Suprapubic skin (tissue), 4 donors: ENCODE results near the gene GPANK1. TPM values are rescaled to one million over a fixed set of nuclear protein-coding genes. Genes with fewer than 3 reads are reported as not detected.

Experiments
- DNase-seq, 2 donors: peaks; one replicate each; pipeline ENCODE4 v3.0.0-alpha.2; 2019; ENCODE audit warnings: low spot score in 2 of 2
- H3K27ac ChIP-seq: fragments of 200-600 bp; sonication (generic); one replicate; pipeline ENCODE4 v1.5.1; 2019
- H3K27me3 ChIP-seq: fragments of 200-600 bp; sonication (generic); one replicate; pipeline ENCODE4 v1.5.1; 2019
- H3K36me3 ChIP-seq: fragments of 200-600 bp; sonication (generic); one replicate; pipeline ENCODE4 v1.5.1; 2019
- H3K4me1 ChIP-seq: fragments of 200-600 bp; sonication (generic); one replicate; pipeline ENCODE4 v1.5.1; 2019
- H3K4me3 ChIP-seq: fragments of 200-600 bp; sonication (generic); one replicate; pipeline ENCODE4 v1.5.1; 2019; ENCODE audit warnings: mild to moderate bottlenecking
- H3K9me3 ChIP-seq: fragments of 200-600 bp; sonication (generic); one replicate; pipeline ENCODE4 v1.5.1; 2019
- CTCF ChIP-seq, 2 donors: fragments of 200-600 bp in 1 of 2; fragments of 450-650 bp in 1 of 2; sonication (generic) in 1 of 2; IDR thresholded peaks; one replicate each; pipeline ENCODE4 v1.5.1; 2016 to 2019; ENCODE audit warnings: antibody characterized with exemption in 2 of 2, mild to moderate bottlenecking in 1 of 2, moderate library complexity in 1 of 2
- EP300 ChIP-seq: sonication (generic); formaldehyde crosslinking; IDR thresholded peaks from one replicate; pipeline ENCODE4 v1.6.1; 2017; ENCODE audit warnings: antibody characterized with exemption
- POLR2A ChIP-seq, 2 donors: fragments of 450-650 bp; IDR thresholded peaks; one replicate each; pipeline ENCODE4 v1.6.1; 2017; ENCODE audit warnings: antibody characterized with exemption in 2 of 2, mild to moderate bottlenecking in 2 of 2, moderate library complexity in 2 of 2
- POLR2AphosphoS5 ChIP-seq, 3 donors: sonication (generic); formaldehyde crosslinking; IDR thresholded peaks; one replicate each; pipeline ENCODE4 v1.6.1; 2017; ENCODE audit warnings: antibody characterized with exemption in 3 of 3
- WGBS: methylation state at CpG from one replicate; pipeline ENCODE4 v1.1.5; 2018; 5-methylcytosine and 5-hydroxymethylcytosine counted together
- total RNA-seq, 4 donors: library from RNA; depleted of rRNA; stranded (reverse); fragments of >200 nt; gene quantifications; one replicate each; pipeline ENCODE4 v1.1.0, GENCODE V29; 2016

GPANK1 gene
- total RNA-seq, 4 donors from 2014 or later: 15.0 to 22.6 (median 20.1) TPM

- H3K27ac ChIP-seq: no peak overlapping the region
- H3K27me3 ChIP-seq: no peaks in the 10 kb centered on the region
- H3K9me3 ChIP-seq: no peaks in the 10 kb centered on the region
- 79% methylated on average over 10 of the region's 10 CpGs for WGBS
- TF ChIP-seq POLR2AphosphoS5 (IDR thresholded peaks at IDR 0.05) (no peak), EP300 (no peak), CTCF (IDR thresholded peaks at IDR 0.05) (no peak), POLR2A (IDR thresholded peaks at IDR 0.05) (no peak)
- H3K4me3 ChIP-seq: no peak overlapping the region
- H3K4me1 ChIP-seq: no peaks in the 10 kb centered on the region
- DNase-seq: no peak
- H3K36me3 ChIP-seq: peaks cover 98% of the 10 kb centered on the region
Observed at GRCh38 chr6:31639449-31639861, 25.3 kb downstream of the GPANK1 start.

- TF ChIP-seq POLR2A (IDR thresholded peaks at IDR 0.05): no peak
- no peak for DNase-seq
- no peaks in the 10 kb centered on the region for H3K9me3 ChIP-seq
- no peak overlapping the region for H3K4me3 ChIP-seq
- no peaks in the 10 kb centered on the region for H3K27me3 ChIP-seq
- H3K4me1 ChIP-seq: no peaks in the 10 kb centered on the region
- H3K27ac ChIP-seq: no peak overlapping the region
- WGBS: 75% methylated on average over 8 of the region's 9 CpGs
- H3K36me3 ChIP-seq: peaks cover 98% of the 10 kb centered on the region
Observed at GRCh38 chr6:31639043-31639442, 25.8 kb downstream of the GPANK1 start.

GRCh38 chr6:31636698-31637596 lies 27.9 kb downstream of the GPANK1 start:
- 82% methylated on average over 27 of the region's 27 CpGs for WGBS
- no peaks in the 10 kb centered on the region for H3K9me3 ChIP-seq
- no peak overlapping the region for H3K27ac ChIP-seq
- no peaks in the 10 kb centered on the region for H3K27me3 ChIP-seq
- peaks cover 99% of the 10 kb centered on the region for H3K36me3 ChIP-seq
- no peak for TF ChIP-seq EP300
- no peak for TF ChIP-seq POLR2AphosphoS5 (IDR thresholded peaks at IDR 0.05)
- no peak for TF ChIP-seq POLR2A (IDR thresholded peaks at IDR 0.05)
- no peak for TF ChIP-seq CTCF (IDR thresholded peaks at IDR 0.05)
- no peaks in the 10 kb centered on the region for H3K4me1 ChIP-seq
- H3K4me3 ChIP-seq: no peak overlapping the region
- no peak for DNase-seq

GRCh38 chr6:31634969-31635575 lies 29.7 kb downstream of the GPANK1 start:
- no peak overlapping the region for H3K4me3 ChIP-seq
- H3K27ac ChIP-seq: no peak overlapping the region
- peaks cover 99% of the 10 kb centered on the region for H3K36me3 ChIP-seq
- no peaks in the 10 kb centered on the region for H3K9me3 ChIP-seq
- H3K27me3 ChIP-seq: no peaks in the 10 kb centered on the region
- TF ChIP-seq POLR2AphosphoS5 (IDR thresholded peaks at IDR 0.05) (no peak), CTCF (IDR thresholded peaks at IDR 0.05) (no peak)
- DNase-seq: no peak
- H3K4me1 ChIP-seq: no peaks in the 10 kb centered on the region
- 83% methylated on average over 11 of the region's 11 CpGs for WGBS

GRCh38 chr6:31634131-31634530 lies 30.7 kb downstream of the GPANK1 start:
- peaks cover 99% of the 10 kb centered on the region for H3K36me3 ChIP-seq
- no peaks in the 10 kb centered on the region for H3K27me3 ChIP-seq
- WGBS: 96% methylated on average over 3 of the region's 3 CpGs
- DNase-seq: no peak
- H3K9me3 ChIP-seq: no peaks in the 10 kb centered on the region
- H3K4me3 ChIP-seq: no peak overlapping the region
- no peaks in the 10 kb centered on the region for H3K4me1 ChIP-seq
- no peak overlapping the region for H3K27ac ChIP-seq
- TF ChIP-seq POLR2AphosphoS5 (IDR thresholded peaks at IDR 0.05) (no peak), CTCF (IDR thresholded peaks at IDR 0.05) (no peak), EP300 (no peak), POLR2A (IDR thresholded peaks at IDR 0.05) (no peak)
